ENCODE results near the gene MED12L. TPM values are rescaled to one million over a fixed set of nuclear protein-coding genes. Genes with fewer than 3 reads are reported as not detected.

Gene MED12L
- total RNA-seq, 2 donors from 2014 or later = 3.3 to 6.4 TPM

DNA sequence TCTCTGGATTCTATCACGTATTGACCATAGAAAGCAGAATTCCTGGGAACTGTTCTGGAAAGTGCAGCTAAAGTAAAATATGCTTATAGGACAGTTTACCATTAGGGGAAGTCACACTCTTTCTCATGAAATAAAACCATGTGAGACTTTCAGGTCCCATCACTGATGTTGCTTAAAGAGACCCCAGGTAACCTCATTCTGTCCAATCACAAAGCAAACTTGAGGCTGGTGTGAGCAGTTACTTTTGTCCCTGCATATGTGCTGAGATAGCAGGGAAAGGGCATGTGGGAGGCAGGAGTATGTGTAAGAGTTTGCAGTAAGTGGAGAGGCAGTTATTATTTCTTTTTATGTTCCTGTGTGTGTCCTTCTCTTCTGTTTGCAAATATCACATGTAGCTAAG lies 215.1 kb downstream of the MED12L start:
- H3K27me3 Mint-ChIP-seq = peaks cover 19% of the 10 kb centered on the region
- peak overlapping the region; percentile 34 for H3K27ac Mint-ChIP-seq
- no peaks in the 10 kb centered on the region for H3K9me3 Mint-ChIP-seq
- peak overlapping the region; percentile 4 for H3K4me3 Mint-ChIP-seq
- peaks cover 7% of the 10 kb centered on the region for H3K36me3 Mint-ChIP-seq (ENCODE audit: low read depth)
- no peak for ATAC-seq (replicated peaks)
- H3K4me1 Mint-ChIP-seq = peaks cover 27% of the 10 kb centered on the region

DNA sequence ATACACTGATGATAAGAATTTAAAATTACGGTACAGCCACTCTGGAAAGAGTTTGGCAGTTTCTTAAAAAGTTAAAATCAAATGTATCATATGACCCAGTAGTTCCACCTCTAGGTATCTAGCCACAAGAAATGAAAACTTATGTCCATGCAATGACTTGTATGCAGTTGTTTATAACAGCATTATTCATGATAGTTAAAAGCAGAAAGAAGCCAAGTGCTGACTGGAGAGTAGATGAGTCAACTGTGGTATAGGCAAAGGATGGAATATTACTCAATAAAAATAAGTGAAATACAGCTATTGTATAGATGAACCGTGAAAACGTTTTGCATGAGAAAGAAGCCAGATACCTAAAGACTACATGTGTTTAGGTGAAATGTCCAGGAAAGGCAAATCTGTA lies 216.3 kb downstream of the MED12L start:
- H3K4me1 Mint-ChIP-seq = peaks cover 39% of the 10 kb centered on the region
- H3K27ac Mint-ChIP-seq = peak overlapping the region; percentile 56
- ATAC-seq (replicated peaks) = peak; percentile 64
- peaks cover 7% of the 10 kb centered on the region for H3K36me3 Mint-ChIP-seq (ENCODE audit: low read depth)
- H3K9me3 Mint-ChIP-seq = no peaks in the 10 kb centered on the region
- peaks cover 19% of the 10 kb centered on the region for H3K27me3 Mint-ChIP-seq
- H3K4me3 Mint-ChIP-seq = peak overlapping the region; percentile 35

DNA sequence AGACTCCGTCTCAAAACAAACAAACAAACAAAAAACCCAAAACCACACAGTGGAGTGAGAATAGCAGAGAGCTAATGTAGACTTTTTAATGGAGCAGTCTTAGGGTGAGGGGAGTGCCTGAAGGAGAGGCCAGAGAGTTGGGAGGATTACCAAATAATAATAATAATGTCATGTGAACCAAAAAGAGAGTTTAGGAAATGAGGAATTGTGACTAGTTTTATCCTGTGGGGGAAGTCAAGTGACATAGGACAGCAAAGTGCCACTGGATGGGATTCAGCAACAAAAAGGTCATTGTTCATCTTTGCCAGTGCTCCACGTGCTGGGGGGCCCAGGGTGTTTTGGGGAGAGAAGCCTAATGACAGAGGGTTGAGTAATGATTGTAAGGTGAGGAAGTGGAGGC lies 218.3 kb downstream of the MED12L start:
- peaks cover 44% of the 10 kb centered on the region for H3K4me1 Mint-ChIP-seq

DNA sequence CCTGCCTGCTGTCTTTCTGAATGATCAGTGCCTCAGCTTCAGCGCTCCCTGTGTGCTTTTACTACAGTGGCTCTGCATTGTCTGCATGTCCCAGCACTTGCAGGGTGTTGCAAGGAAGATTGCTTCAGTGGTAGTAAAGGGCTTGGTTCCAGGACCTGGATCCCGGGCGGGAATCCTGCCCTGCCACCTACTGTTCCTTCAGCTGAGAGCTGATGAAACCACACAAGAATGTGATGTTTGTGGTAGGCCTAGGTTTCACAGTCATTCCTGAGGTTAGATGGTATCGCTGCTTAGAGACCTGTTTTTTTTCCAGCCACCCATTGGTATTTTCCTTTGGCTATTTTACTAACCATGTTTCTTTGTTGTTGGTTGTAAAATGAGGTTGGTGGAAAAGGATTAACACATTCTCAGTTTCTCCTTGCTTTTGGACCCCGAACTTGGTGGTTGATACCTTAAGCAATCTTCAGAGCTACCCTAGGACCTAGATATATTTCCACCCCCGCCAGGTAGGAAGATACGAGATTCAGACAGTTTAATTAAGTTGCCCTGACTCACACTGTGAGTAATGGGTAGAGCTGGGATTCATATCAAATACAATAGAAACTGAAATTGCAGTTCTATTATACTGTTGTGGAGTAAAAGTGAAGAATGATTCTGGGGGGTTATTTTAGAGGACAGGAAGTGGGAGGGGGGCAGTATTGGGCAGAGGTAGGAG lies 219.8 kb downstream of the MED12L start:
- Mint-ChIP-seq H3K27me3 (peaks cover 12% of the 10 kb centered on the region), H3K27ac (peak overlapping the region; percentile 93), H3K9me3 (no peaks in the 10 kb centered on the region), H3K36me3 (ENCODE audit: low read depth) (peaks cover 7% of the 10 kb centered on the region), H3K4me3 (peak overlapping the region; percentile 69), H3K4me1 (peaks cover 45% of the 10 kb centered on the region)
- ATAC-seq (replicated peaks) = peak; percentile 76

More for the DNA sequence above, 218.3 kb downstream of the MED12L start:
- Mint-ChIP-seq H3K9me3 (no peaks in the 10 kb centered on the region), H3K27me3 (peaks cover 12% of the 10 kb centered on the region), H3K4me3 (peak overlapping the region; percentile 35), H3K36me3 (ENCODE audit: low read depth) (peaks cover 7% of the 10 kb centered on the region), H3K27ac (peak overlapping the region; percentile 29)
- no peak for ATAC-seq (replicated peaks)

DNA sequence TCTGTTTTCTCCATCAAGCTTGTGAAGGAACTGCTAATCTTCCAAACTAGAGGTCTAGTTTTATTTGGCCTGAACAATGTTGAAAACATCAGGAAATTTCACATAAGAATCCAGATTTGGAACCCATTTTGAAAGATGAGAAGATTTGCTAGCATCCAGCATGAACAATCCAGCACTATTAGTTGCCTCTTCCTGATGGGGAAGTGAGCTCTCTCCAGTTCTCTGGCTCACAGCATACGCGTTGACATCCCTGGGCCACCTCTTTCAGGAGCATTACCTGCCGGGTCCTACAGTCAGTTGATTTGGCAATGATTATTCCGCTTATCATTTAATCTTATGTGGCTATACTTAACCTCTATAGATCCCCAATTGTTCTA lies 220.3 kb downstream of the MED12L start:
- no peak for ATAC-seq (replicated peaks)
- Mint-ChIP-seq H3K4me1 (peaks cover 45% of the 10 kb centered on the region), H3K4me3 (peak overlapping the region; percentile 69), H3K9me3 (no peaks in the 10 kb centered on the region), H3K27me3 (peaks cover 9% of the 10 kb centered on the region), H3K27ac (peak overlapping the region; percentile 93), H3K36me3 (ENCODE audit: low read depth) (peaks cover 7% of the 10 kb centered on the region)

DNA sequence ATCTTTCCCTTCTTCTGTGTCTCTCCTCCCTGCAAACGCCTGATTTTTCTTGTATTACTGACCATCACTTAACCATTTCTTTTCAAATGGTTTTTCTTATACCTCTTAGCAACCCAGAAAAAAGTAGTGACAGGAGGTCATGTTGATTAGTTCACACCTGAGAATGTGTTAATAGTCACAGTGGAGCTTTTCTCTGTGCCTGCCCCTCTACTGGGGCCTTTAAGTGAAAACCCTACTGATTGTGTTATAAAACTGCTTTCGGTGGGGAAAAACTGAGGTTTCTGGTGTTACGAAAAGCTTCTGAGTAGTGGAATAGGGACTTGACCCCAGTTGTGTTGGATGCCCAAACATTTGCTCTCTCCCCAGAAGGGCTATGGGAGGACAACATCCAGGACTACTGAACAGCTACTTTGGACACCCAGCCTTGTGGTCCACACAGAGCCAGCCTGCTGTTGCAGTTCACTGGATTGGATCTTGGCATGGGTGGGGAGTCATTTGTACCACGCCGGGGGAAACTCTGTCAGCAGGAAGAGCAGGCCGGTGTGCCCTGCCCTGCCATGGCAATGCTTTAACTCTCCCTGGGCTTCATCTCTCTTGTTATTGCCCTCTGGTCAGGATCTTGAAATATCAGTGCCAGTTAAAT lies 220.8 kb downstream of the MED12L start:
- peak overlapping the region; percentile 93 for H3K27ac Mint-ChIP-seq
- peak overlapping the region; percentile 69 for H3K4me3 Mint-ChIP-seq
- H3K27me3 Mint-ChIP-seq = peaks cover 9% of the 10 kb centered on the region
- peaks cover 7% of the 10 kb centered on the region for H3K36me3 Mint-ChIP-seq (ENCODE audit: low read depth)
- H3K9me3 Mint-ChIP-seq = no peaks in the 10 kb centered on the region
- no peak for ATAC-seq (replicated peaks)
- H3K4me1 Mint-ChIP-seq = peaks cover 45% of the 10 kb centered on the region

DNA sequence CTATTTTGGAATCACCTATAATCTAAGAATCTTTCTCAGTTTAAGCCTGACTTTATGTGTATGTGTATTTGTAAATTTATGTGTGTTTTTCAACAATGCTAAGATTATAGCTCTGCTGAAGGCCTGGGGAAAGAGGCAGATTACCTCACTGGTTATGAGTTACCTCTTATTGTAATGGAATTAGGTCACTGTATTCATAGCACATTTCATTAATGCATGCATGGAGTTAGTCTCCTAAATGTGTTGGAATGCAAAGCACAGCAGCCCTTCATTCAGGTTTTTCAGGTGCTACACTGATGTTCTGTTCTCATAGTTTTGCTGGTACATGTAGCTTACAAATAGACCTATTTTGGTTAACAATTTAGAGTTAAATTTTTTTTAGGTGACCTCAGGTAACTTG lies 221.7 kb downstream of the MED12L start:
- peak overlapping the region; percentile 93 for H3K27ac Mint-ChIP-seq
- peaks cover 9% of the 10 kb centered on the region for H3K27me3 Mint-ChIP-seq
- H3K4me1 Mint-ChIP-seq = peaks cover 39% of the 10 kb centered on the region
- ATAC-seq (replicated peaks) = no peak
- H3K9me3 Mint-ChIP-seq = no peaks in the 10 kb centered on the region
- peaks cover 7% of the 10 kb centered on the region for H3K36me3 Mint-ChIP-seq (ENCODE audit: low read depth)
- peak overlapping the region; percentile 69 for H3K4me3 Mint-ChIP-seq

DNA sequence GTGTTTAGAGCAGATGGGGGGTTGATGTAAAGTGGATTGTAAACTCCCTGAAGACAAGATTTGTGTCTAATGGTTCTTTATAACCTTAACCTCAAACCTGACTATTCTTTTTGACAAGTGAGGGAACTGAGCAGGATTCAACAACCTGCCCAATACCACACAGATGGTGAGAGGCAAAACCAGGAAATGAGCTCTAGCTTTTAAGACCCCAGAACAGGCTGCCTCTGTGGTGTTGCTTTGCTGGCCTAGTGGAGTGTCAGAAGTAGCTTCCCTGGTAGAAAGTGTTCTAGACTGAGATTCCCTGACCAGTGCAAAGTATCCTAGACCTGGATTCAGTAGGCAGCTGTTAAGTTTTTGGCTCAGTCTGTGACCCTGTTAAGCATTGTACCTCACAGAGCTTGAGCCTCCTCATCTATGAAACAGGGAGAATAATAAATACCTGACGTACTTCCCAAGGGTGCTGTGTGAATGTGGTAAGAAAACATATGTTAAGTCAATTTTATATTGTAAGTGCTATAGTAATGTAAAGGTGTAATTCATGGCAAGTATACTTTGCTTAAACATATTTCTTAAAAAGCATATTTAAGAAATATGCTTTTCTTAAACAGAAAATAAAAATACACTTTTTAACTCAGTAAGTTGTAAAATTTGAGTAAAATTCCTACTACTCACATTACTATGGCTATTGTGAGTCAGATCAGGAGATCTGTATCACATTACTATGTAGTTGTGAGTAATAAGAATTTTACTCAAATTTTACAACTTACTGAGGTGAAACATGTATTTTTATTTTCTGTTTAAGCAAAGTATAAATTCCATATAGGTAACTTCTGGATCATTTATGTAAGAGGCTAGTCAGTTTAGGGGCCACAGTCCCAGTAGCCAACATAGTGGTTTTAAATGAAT lies 222.4 kb downstream of the MED12L start:
- H3K27me3 Mint-ChIP-seq = peaks cover 5% of the 10 kb centered on the region
- no peaks in the 10 kb centered on the region for H3K9me3 Mint-ChIP-seq
- peak; percentile 46 for ATAC-seq (replicated peaks)
- H3K4me1 Mint-ChIP-seq = peaks cover 34% of the 10 kb centered on the region
- H3K27ac Mint-ChIP-seq = peak overlapping the region; percentile 93
- H3K36me3 Mint-ChIP-seq (ENCODE audit: low read depth) = peaks cover 7% of the 10 kb centered on the region
- peak overlapping the region; percentile 69 for H3K4me3 Mint-ChIP-seq

DNA sequence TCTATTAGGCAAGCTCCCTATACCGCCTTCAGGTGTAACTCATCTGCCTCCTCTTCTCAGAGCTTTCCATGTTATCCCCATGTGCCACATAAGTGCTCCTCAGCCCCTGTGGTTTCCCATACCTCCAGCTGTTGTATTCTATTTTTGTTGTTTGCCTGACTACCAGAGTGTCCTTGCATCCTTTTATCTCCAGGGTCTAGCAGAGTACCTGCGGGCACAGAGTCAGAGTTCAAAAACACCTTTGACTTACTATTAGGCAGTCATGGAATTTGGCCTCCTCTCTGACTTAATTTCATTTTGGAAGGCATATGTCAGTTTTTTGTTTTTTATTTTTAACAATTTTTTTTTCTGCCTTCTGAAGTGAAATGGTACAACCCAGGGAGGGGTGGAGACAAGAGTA lies 224.1 kb downstream of the MED12L start:
- peak overlapping the region; percentile 69 for H3K4me3 Mint-ChIP-seq
- H3K27me3 Mint-ChIP-seq = no peaks in the 10 kb centered on the region
- H3K36me3 Mint-ChIP-seq (ENCODE audit: low read depth) = no peaks in the 10 kb centered on the region
- H3K9me3 Mint-ChIP-seq = no peaks in the 10 kb centered on the region
- ATAC-seq (replicated peaks) = no peak
- H3K4me1 Mint-ChIP-seq = peaks cover 24% of the 10 kb centered on the region
- peak overlapping the region; percentile 47 for H3K27ac Mint-ChIP-seq

DNA sequence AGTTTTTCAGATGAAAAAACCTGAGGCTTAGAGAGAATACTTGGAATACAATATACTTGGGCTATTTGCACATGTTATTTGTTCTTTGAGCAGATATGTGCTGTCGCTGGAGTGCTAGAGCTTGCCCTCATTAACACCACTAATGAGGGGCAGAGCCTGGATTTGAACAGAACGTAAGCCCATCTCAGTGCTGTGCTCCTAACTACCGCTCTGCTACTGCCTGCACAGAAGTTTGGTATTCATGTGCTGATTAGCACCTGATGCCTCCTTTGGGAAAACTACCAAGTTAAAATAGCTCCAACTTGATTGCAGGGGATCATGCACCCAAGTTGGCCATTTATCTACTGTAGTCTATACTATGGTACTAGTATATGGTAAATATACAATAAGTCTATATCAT lies 227.5 kb downstream of the MED12L start:
- ATAC-seq (replicated peaks) = no peak
- no peaks in the 10 kb centered on the region for H3K9me3 Mint-ChIP-seq

DNA sequence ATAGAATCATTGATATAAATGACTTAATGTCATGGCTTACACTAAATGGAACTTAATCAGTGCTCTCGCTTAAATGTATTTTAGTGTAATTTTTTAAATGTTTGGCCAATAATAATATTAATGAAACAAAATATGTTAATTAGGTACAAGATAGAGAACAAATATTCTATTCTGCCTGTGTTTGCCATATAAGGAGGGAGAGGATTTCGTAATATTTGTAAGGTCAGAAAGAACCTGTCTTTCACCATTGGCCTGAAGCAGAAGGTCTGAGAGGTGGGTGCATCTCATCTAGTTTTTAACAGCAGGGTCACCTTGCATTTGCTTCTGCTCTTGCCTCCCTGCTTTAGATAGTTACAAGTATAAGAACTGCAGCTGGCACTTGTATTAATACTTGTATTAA lies 228.7 kb downstream of the MED12L start:
- Mint-ChIP-seq H3K9me3 (no peaks in the 10 kb centered on the region), H3K4me1 (no peaks in the 10 kb centered on the region), H3K36me3 (ENCODE audit: low read depth) (no peaks in the 10 kb centered on the region), H3K4me3 (peak overlapping the region; percentile 75), H3K27ac (no peak overlapping the region), H3K27me3 (no peaks in the 10 kb centered on the region)
- no peak for ATAC-seq (replicated peaks)

More for the DNA sequence above, 227.5 kb downstream of the MED12L start:
- Mint-ChIP-seq H3K4me3 (no peak overlapping the region), H3K27me3 (no peaks in the 10 kb centered on the region), H3K4me1 (peaks cover 5% of the 10 kb centered on the region), H3K36me3 (ENCODE audit: low read depth) (no peaks in the 10 kb centered on the region), H3K27ac (no peak overlapping the region)

DNA sequence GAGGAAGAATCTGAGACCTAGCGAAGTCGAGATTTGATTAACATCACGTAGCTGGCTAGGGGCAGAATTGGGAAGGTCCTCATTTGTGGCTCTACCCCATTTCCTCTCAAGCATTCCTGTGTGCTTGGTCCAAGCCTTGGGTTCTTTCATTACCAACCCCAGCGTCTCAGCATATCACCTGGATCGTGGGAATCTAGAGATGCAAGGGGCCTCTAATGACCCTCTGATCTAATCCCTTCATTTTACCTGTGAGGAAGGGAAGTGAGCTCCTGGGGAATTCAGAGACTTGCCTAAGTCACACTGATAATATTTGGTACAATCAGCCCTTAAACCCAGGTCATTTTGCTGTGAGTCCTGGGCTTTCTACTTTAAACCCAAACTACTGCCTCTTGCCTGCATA lies 229.1 kb downstream of the MED12L start:
- H3K27ac Mint-ChIP-seq = peak overlapping the region; percentile 80
- no peak for ATAC-seq (replicated peaks)
- peak overlapping the region; percentile 75 for H3K4me3 Mint-ChIP-seq
- H3K27me3 Mint-ChIP-seq = no peaks in the 10 kb centered on the region
- no peaks in the 10 kb centered on the region for H3K9me3 Mint-ChIP-seq
- H3K4me1 Mint-ChIP-seq = no peaks in the 10 kb centered on the region
- H3K36me3 Mint-ChIP-seq (ENCODE audit: low read depth) = no peaks in the 10 kb centered on the region

DNA sequence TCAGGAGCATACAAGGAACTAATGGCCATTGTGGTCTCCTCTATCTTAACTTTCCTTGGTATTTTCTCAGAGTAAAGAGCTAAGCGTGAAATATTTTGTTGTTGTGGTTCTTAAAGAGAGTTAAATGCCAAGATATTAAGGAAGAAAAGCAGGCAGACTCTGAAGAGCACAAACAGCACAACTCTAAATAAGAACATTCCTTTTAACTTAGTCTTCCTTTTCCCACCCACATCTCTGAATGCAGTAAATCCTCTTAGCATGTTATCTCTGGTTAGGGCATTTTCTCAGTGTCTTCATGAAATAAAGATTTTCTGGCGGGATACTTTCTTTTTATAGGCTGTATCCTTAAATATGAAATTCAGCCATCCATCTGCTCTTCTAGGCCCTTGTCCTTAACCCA lies 229.7 kb downstream of the MED12L start:
- Mint-ChIP-seq H3K27me3 (no peaks in the 10 kb centered on the region), H3K4me1 (peaks cover 4% of the 10 kb centered on the region), H3K27ac (peak overlapping the region; percentile 80), H3K4me3 (peak overlapping the region; percentile 75), H3K9me3 (no peaks in the 10 kb centered on the region), H3K36me3 (ENCODE audit: low read depth) (no peaks in the 10 kb centered on the region)
- ATAC-seq (replicated peaks) = no peak

DNA sequence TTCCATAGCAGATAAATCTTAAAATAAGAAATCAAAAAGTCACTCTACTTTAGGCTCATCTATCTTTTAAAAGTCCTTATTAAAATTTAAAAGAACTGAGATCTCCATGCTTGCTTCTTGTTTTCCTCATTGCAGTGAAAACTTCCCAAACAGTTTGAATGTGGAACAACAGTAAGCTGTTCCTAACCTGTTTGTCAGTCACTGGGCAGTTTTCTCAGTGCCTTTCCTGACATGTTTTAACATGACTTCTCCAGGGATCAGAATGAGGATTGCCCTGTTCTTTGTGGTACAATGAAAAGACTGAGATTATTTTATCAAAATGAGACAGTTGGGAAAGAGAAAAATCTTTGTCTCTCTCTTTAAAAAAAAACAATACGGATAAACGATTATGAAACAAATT lies 230.4 kb downstream of the MED12L start:
- H3K27ac Mint-ChIP-seq = peak overlapping the region; percentile 80
- peak overlapping the region; percentile 75 for H3K4me3 Mint-ChIP-seq
- peaks cover 5% of the 10 kb centered on the region for H3K4me1 Mint-ChIP-seq
- H3K36me3 Mint-ChIP-seq (ENCODE audit: low read depth) = no peaks in the 10 kb centered on the region
- H3K27me3 Mint-ChIP-seq = peaks cover 2% of the 10 kb centered on the region
- ATAC-seq (replicated peaks) = no peak
- H3K9me3 Mint-ChIP-seq = no peaks in the 10 kb centered on the region

Data from activated T-helper 17 cell treated with anti-CD3 and anti-CD28 coated beads, Interleukin-2, amount 50 U/mL, for 72 hours (primary cell).